Vagina (tissue), 2 donors: ENCODE data around the gene CDK9.
A peak's percentile ranks its signal among the peaks of the same experiment; 100 is the strongest.

Experiments used
- POLR2A ChIP-seq, 2 donors: fragments of 450-650 bp; IDR thresholded peaks; one replicate each; pipeline ENCODE4 v1.6.1; 2017; ENCODE audit warnings: antibody characterized with exemption in 2 of 2, mild to moderate bottlenecking in 2 of 2, moderate library complexity in 2 of 2
- TF ChIP-seq, protein P1 (sequence below), 3 experiments: fragments of 450-650 bp in 2 of 3; fragments of 200-600 bp in 1 of 3; sonication (generic) in 1 of 3; IDR thresholded peaks; one replicate each; pipeline ENCODE4 v1.5.1; 2017 to 2019; ENCODE audit warnings: antibody characterized with exemption in 3 of 3, mild to moderate bottlenecking in 2 of 3, moderate library complexity in 2 of 3

DNA sequence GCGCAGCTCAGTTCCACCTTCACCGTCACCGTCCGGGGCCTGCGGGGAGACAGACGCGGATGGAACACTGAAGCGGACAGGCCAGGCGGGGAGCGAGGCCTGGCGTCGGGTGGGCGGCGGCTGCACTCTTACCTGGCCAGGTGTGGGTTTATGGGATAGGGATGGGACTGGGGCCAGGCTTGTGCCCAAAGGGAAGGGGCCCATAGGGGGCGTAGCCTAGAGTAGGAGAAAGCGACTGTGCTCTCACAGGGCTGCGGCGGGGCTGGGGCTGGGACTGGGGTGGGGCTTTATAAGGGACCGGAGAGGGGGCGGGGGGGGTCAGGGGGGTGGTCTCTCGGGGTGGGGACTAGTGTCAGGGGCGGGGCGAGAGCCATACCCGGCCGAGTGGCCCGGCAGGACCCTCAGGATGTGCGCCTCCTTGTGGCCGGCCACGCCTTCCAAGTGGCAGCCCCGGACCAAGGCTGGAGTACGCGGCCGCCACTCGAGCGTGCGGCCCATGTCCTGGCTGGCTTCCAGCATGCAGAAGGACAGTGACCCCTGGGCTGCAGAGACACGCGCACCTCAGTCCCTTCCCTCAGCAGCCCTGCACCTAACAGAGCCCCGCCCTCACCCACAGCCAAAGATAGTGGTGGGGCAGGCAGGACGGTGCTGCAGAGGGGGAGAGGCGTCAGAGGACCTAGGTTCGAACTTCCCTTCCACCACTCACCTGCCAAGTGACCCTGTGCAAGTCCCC, 39.7 kb downstream of the CDK9 start:
- TF ChIP-seq, protein P1, sequence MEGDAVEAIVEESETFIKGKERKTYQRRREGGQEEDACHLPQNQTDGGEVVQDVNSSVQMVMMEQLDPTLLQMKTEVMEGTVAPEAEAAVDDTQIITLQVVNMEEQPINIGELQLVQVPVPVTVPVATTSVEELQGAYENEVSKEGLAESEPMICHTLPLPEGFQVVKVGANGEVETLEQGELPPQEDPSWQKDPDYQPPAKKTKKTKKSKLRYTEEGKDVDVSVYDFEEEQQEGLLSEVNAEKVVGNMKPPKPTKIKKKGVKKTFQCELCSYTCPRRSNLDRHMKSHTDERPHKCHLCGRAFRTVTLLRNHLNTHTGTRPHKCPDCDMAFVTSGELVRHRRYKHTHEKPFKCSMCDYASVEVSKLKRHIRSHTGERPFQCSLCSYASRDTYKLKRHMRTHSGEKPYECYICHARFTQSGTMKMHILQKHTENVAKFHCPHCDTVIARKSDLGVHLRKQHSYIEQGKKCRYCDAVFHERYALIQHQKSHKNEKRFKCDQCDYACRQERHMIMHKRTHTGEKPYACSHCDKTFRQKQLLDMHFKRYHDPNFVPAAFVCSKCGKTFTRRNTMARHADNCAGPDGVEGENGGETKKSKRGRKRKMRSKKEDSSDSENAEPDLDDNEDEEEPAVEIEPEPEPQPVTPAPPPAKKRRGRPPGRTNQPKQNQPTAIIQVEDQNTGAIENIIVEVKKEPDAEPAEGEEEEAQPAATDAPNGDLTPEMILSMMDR (IDR thresholded peaks at IDR 0.05) = peak in 1 of 3 experiments; percentile 21
- no peak for TF ChIP-seq POLR2A (IDR thresholded peaks at IDR 0.05)
